HG03039 (cell line): ENCODE measurements around the gene SORCS2.

Experiments
- ATAC-seq: cut with Tn5 transposase; IDR thresholded peaks from one replicate; pipeline ENCODE4 v1.9.1; 2021; ENCODE audit warnings: mild to moderate bottlenecking, moderate library complexity; ENCODE audit not compliant: unreplicated experiment

Gene SORCS2

GRCh38 chr4:7666011-7666410 is 473.7 kb downstream of the SORCS2 start:
- no peak for ATAC-seq

GRCh38 chr4:7666744-7667143 is 474.4 kb downstream of the SORCS2 start:
- ATAC-seq: no peak

- no peak for ATAC-seq
Observed at GRCh38 chr4:7668271-7668670, 475.9 kb downstream of the SORCS2 start.

GRCh38 chr4:7668826-7669225 is 476.5 kb downstream of the SORCS2 start:
- ATAC-seq: no peak

GRCh38 chr4:7672601-7673000 is 480.3 kb downstream of the SORCS2 start:
- no peak for ATAC-seq

GRCh38 chr4:7673121-7673520 is 480.8 kb downstream of the SORCS2 start:
- no peak for ATAC-seq

GRCh38 chr4:7674706-7675105 is 482.4 kb downstream of the SORCS2 start:
- ATAC-seq: no peak

GRCh38 chr4:7675136-7675535 is 482.8 kb downstream of the SORCS2 start:
- ATAC-seq: no peak

- ATAC-seq: no peak
Observed at GRCh38 chr4:7675612-7676320, 483.4 kb downstream of the SORCS2 start.

GRCh38 chr4:7676398-7676922 is 484.1 kb downstream of the SORCS2 start:
- ATAC-seq: no peak

- no peak for ATAC-seq
Observed at GRCh38 chr4:7677086-7677485, 484.7 kb downstream of the SORCS2 start.

- ATAC-seq: no peak
Observed at GRCh38 chr4:7677799-7678301, 485.5 kb downstream of the SORCS2 start.

- no peak for ATAC-seq
Observed at GRCh38 chr4:7678318-7678852, 486.0 kb downstream of the SORCS2 start.

- ATAC-seq: no peak
Observed at GRCh38 chr4:7679406-7680040, 487.2 kb downstream of the SORCS2 start.

GRCh38 chr4:7680106-7680505 is 487.8 kb downstream of the SORCS2 start:
- no peak for ATAC-seq

GRCh38 chr4:7680731-7681130 is 488.4 kb downstream of the SORCS2 start:
- ATAC-seq: no peak

GRCh38 chr4:7683126-7683703 is 490.9 kb downstream of the SORCS2 start:
- ATAC-seq: no peak

- no peak for ATAC-seq
Observed at GRCh38 chr4:7684294-7684693, 492.0 kb downstream of the SORCS2 start.

GRCh38 chr4:7686070-7686870 is 493.9 kb downstream of the SORCS2 start:
- no peak for ATAC-seq

GRCh38 chr4:7687006-7687405 is 494.7 kb downstream of the SORCS2 start:
- ATAC-seq: no peak

- no peak for ATAC-seq
Observed at GRCh38 chr4:7687796-7688195, 495.5 kb downstream of the SORCS2 start.
